PFSK-1 (cell line): ENCODE measurements around the gene EME2.

ENCODE experiments used
- FOXP2 ChIP-seq: optimal IDR thresholded peaks from 2 replicates; pipeline ENCODE3; 2011; ENCODE audit warnings: borderline replicate concordance, control low read depth, inconsistent platforms; ENCODE audit not compliant: insufficient read depth; ENCODE audit errors: extremely low read length, extremely low read depth
- POLR2AphosphoS5 ChIP-seq: IDR thresholded peaks from 2 replicates; pipeline ENCODE4 v1.6.1; 2012; ENCODE audit warnings: low read depth, mild to moderate bottlenecking, control low read depth, low read length, moderate library complexity
- REST ChIP-seq, 2 experiments: IDR thresholded peaks; 2 replicates each; pipeline versions ENCODE4 v1.6.1 to v1.8.0; 2011 to 2012; ENCODE audit warnings: low read depth in 2 of 2, low read length in 2 of 2, control low read depth in 1 of 2, inconsistent platforms in 1 of 2, mild to moderate bottlenecking in 1 of 2, moderate library complexity in 1 of 2; ENCODE audit not compliant: insufficient read depth in 1 of 2
- SIN3A ChIP-seq: IDR thresholded peaks from 2 replicates; pipeline ENCODE4 v1.6.1; 2012; ENCODE audit warnings: mild to moderate bottlenecking, low read length, moderate library complexity, borderline replicate concordance; ENCODE audit not compliant: insufficient read depth
- TAF1 ChIP-seq: IDR thresholded peaks from 2 replicates; pipeline ENCODE4 v1.6.1; 2012; ENCODE audit warnings: low read length, control low read depth, borderline replicate concordance; ENCODE audit not compliant: insufficient read depth

- TF ChIP-seq SIN3A (no peak), POLR2AphosphoS5 (no peak), TAF1 (no peak), REST (IDR thresholded peaks at IDR 0.05; ENCODE audit: insufficient read depth in 1 of 2, low read depth in 2 of 2, low read length in 2 of 2) (no peak), FOXP2 (no peak)
These were observed 46.4 kb downstream of the EME2 start for GRCh38 chr16:1818873-1819525.
